Measurements from ENCODE around the gene TCTA. TPM values are rescaled to one million over a fixed set of nuclear protein-coding genes. Genes with fewer than 3 reads are reported as not detected.

Gene TCTA
- total RNA-seq, 1 donor from 2014 or later, result 12.4 TPM

DNA sequence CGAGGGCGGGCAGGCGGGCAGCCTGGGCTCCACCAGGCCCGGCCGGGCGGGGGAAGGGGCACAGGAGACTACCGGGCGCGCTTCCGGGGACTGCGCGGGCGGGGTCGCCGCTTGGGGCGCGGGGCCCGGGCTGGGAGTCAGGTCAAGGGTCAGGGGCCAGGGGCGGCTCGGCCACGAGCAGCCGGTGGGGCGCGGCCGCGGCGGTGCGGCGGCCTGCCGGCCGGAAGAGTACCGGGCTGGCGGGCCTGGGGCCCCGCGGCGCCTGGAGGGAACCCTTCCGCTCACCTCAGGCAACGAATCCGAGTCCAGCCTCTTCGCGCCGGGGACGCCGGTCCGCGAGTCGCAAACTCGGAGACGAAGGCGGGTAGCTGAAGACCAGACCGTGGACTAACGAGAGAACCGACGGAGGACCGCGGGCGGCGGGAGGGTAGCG is 672 bp upstream of the TCTA start:
- H3K27me3 Mint-ChIP-seq (ENCODE audit: low read depth), result no peaks in the 10 kb centered on the region
- peak overlapping the region; percentile 98 for H3K4me3 Mint-ChIP-seq
- H3K9me3 Mint-ChIP-seq, result no peaks in the 10 kb centered on the region
- DNase-seq (ENCODE audit: low read depth, low spot score), result no peak
- TF ChIP-seq, protein P1, sequence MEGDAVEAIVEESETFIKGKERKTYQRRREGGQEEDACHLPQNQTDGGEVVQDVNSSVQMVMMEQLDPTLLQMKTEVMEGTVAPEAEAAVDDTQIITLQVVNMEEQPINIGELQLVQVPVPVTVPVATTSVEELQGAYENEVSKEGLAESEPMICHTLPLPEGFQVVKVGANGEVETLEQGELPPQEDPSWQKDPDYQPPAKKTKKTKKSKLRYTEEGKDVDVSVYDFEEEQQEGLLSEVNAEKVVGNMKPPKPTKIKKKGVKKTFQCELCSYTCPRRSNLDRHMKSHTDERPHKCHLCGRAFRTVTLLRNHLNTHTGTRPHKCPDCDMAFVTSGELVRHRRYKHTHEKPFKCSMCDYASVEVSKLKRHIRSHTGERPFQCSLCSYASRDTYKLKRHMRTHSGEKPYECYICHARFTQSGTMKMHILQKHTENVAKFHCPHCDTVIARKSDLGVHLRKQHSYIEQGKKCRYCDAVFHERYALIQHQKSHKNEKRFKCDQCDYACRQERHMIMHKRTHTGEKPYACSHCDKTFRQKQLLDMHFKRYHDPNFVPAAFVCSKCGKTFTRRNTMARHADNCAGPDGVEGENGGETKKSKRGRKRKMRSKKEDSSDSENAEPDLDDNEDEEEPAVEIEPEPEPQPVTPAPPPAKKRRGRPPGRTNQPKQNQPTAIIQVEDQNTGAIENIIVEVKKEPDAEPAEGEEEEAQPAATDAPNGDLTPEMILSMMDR (conservative IDR thresholded peaks at IDR 0.05), result no peak
- no peak overlapping the region for H3K27ac Mint-ChIP-seq (ENCODE audit: unreplicated experiment)
- H3K36me3 Mint-ChIP-seq (ENCODE audit: low read depth), result no peaks in the 10 kb centered on the region
- peaks cover 35% of the 10 kb centered on the region for H3K4me1 Mint-ChIP-seq

DNA sequence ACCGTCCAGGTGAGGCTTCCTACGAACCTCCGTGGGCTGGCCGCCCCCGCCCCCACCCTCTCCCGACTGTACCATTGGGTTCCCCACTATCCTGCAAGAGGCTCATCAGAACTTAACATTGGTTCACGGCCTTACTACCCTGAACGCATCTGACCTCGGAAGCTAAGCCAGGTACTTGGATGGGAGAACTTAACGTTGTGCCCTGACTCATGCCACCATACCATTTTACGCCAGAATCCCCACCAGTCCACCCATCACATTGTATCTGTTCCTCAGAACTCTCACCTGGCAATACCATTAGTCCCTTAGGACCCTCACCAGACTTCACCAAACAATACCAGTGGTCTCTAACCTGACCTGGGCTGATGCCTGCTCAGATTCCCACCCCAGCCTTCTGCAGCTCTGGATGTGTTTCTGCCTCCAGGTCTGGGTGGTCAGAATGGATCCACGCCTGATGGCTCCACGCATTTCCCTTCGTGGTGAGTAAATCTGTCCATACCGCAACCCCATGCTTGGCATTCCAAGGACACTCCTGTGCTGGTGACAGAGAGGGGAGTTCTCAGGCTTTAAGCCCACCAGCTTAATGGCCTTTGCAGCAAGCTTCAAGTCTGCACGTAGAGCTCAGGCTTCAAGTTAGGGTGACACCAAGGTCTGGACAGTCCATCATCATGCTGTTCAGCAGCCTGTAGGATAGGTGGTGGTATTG is 562 bp downstream of the TCTA start:
- H3K27me3 Mint-ChIP-seq (ENCODE audit: low read depth), result no peaks in the 10 kb centered on the region

DNA sequence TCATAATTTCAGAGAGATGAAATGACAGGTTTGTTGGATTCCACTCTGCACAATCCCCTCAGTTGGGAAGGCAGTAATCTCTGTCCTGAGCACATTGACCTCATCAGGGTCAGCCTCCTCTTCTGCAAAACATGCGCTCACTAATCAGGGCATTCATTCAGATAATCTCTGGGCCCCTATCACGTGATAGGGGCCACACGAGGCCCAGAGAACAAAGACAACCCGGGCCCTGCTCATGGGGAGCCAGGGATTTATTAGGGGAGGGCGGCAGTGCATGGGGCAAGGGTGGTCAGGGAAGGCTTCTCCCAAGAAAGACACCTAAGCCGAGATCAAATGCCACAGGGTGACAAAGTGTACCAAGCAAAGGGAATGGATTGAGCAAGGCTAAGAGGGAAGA is 1.1 kb downstream of the TCTA start:
- H3K4me1 Mint-ChIP-seq, result peaks cover 27% of the 10 kb centered on the region
- H3K4me3 Mint-ChIP-seq, result peak overlapping the region; percentile 97
- TF ChIP-seq, protein P1 (conservative IDR thresholded peaks at IDR 0.05), result no peak
- H3K27me3 Mint-ChIP-seq (ENCODE audit: low read depth), result no peaks in the 10 kb centered on the region
- no peak for DNase-seq (ENCODE audit: low read depth, low spot score)
- H3K27ac Mint-ChIP-seq (ENCODE audit: unreplicated experiment), result no peak overlapping the region
- H3K9me3 Mint-ChIP-seq, result no peaks in the 10 kb centered on the region
- no peaks in the 10 kb centered on the region for H3K36me3 Mint-ChIP-seq (ENCODE audit: low read depth)

More for the DNA sequence above, 562 bp downstream of the TCTA start:
- Mint-ChIP-seq H3K27ac (ENCODE audit: unreplicated experiment) (peak overlapping the region; percentile 81), H3K9me3 (no peaks in the 10 kb centered on the region), H3K4me3 (peak overlapping the region; percentile 97), H3K36me3 (ENCODE audit: low read depth) (no peaks in the 10 kb centered on the region), H3K4me1 (peaks cover 30% of the 10 kb centered on the region)
- no peak for DNase-seq (ENCODE audit: low read depth, low spot score)
- TF ChIP-seq, protein P1 (conservative IDR thresholded peaks at IDR 0.05), result no peak

DNA sequence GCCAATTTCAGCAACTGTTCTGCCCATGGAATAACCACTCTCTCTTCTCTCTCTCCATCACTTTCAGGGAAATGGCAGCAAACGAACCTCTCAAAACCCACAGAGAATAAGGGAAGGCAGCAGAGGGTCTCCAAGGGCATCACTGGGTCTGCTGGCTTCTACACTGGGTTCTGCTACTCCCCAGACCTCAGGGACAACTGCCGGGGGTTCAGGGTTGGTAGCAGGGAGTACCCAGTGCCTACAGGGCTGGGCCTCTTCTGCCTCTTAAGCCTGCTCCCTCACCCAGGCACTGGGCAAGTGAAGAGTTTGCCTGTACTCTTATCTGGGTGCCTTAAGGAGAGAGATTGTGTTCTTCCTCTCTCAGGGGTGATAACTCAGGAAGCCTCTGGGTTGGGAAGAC is 2.5 kb downstream of the TCTA start:
- H3K27ac Mint-ChIP-seq (ENCODE audit: unreplicated experiment), result no peak overlapping the region
- H3K36me3 Mint-ChIP-seq (ENCODE audit: low read depth), result no peaks in the 10 kb centered on the region
- H3K4me3 Mint-ChIP-seq, result peak overlapping the region; percentile 72
- no peaks in the 10 kb centered on the region for H3K9me3 Mint-ChIP-seq
- TF ChIP-seq, protein P1 (conservative IDR thresholded peaks at IDR 0.05), result no peak
- H3K27me3 Mint-ChIP-seq (ENCODE audit: low read depth), result no peaks in the 10 kb centered on the region
- DNase-seq (ENCODE audit: low read depth, low spot score), result no peak
- peaks cover 19% of the 10 kb centered on the region for H3K4me1 Mint-ChIP-seq

DNA sequence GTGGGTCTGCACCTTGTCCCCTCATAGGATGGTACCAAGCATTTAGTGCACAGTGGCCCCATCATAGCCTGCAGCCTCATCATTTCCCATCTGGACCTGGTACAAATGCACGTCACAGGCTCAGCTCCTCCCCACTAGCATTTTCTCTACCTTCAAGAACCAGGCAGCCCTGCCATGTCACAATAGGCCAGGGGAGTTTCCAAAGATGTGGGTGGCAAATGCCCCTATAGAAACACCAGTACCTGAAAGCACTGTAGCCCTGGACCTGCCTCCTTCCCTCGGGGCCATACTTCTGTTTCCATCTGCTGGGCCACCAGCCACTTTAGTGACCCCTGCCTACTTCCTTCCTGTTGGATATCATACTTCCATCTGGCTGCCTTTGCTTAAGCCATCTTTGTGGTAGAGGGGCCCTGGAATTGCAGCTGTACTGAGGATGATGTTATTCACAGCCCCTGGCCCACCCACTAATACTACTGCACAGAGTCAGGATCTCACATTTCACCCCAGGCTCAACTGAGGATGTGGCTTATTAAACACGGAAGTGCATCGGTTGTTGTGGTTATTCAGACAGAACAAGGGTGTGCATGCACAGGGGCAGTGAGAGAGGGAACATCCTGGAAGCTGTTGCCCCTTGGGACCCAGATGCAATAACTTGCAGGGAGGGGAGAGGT is 3.8 kb downstream of the TCTA start:
- TF ChIP-seq, protein P1 (conservative IDR thresholded peaks at IDR 0.05), result no peak
- Mint-ChIP-seq H3K27me3 (ENCODE audit: low read depth) (no peaks in the 10 kb centered on the region), H3K36me3 (ENCODE audit: low read depth) (no peaks in the 10 kb centered on the region), H3K4me1 (peaks cover 6% of the 10 kb centered on the region), H3K4me3 (peak overlapping the region; percentile 73), H3K27ac (ENCODE audit: unreplicated experiment) (no peak overlapping the region), H3K9me3 (no peaks in the 10 kb centered on the region)
- DNase-seq (ENCODE audit: low read depth, low spot score), result no peak

Data from neural crest cell (in vitro differentiated cells).